Measurements from ENCODE around the gene UNC5B.

Gene UNC5B

DNA sequence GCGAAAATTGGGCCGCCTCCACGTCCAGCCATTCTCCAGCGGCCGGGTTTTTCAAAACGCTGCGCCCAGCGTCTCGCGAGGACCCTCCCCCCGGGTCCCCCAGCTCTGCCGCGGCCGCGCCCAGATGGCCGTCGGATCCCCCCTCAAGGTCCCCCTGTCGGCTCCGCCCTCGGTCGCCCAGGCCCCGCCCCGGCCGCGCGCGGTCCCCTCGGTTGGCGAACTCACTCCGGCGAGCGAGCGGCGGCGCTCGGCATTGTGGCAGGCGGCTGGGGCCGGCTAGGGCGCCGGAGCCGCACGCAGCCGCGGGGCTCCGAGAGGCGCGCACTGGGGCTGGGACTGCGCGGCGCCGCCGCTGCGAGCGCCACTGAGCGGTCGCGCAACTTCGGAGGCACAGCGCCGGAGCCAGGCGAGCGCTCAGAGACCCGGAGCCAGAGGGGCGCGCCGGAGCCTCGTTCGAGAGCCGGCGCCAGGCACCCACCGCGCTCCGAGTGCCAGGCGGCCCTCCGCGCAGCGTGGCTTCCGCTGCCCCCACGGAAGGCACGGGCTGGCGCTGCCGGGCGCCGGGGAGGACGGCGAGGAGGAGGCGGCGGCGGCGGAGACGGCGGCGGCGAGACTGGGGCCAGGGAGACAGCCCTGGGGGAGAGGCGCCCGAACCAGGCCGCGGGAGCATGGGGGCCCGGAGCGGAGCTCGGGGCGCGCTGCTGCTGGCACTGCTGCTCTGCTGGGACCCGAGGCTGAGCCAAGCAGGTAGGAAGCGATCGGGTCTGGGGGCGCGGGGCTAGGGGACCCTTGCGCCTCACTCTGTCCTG is at the start of gene UNC5B:
Gene UNC5B, plus strand, starts transcription at position 253 of the 809 bp plus-strand sequence. Its CDS starts 416 bp downstream, at position 669.
- Histone ChIP-seq H3K79me2 (no peaks in the 10 kb centered on the region), H3K27me3 (ENCODE audit: control insufficient read depth, insufficient read depth, low read length) (peaks cover 3% of the 10 kb centered on the region), H2AFZ (peak within 1 kb of the TSS; percentile 72), H3K9me3 (ENCODE audit: control insufficient read depth, low read length) (no peaks in the 10 kb centered on the region), H3K9ac (no peak within 1 kb of the TSS), H3K4me3 (ENCODE audit: low read depth, low read length) (peak within 1 kb of the TSS; percentile 56), H3K4me2 (ENCODE audit: low read length) (peak within 1 kb of the TSS; percentile 94), H3K27ac (no peak within 1 kb of the TSS), H3K36me3 (ENCODE audit: control insufficient read depth, insufficient read depth, low read length) (no peaks in the 10 kb centered on the region), H3K4me1 (peaks cover 6% of the 10 kb centered on the region)
- TF ChIP-seq, protein P1, sequence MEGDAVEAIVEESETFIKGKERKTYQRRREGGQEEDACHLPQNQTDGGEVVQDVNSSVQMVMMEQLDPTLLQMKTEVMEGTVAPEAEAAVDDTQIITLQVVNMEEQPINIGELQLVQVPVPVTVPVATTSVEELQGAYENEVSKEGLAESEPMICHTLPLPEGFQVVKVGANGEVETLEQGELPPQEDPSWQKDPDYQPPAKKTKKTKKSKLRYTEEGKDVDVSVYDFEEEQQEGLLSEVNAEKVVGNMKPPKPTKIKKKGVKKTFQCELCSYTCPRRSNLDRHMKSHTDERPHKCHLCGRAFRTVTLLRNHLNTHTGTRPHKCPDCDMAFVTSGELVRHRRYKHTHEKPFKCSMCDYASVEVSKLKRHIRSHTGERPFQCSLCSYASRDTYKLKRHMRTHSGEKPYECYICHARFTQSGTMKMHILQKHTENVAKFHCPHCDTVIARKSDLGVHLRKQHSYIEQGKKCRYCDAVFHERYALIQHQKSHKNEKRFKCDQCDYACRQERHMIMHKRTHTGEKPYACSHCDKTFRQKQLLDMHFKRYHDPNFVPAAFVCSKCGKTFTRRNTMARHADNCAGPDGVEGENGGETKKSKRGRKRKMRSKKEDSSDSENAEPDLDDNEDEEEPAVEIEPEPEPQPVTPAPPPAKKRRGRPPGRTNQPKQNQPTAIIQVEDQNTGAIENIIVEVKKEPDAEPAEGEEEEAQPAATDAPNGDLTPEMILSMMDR (IDR thresholded peaks at IDR 0.05), result no peak

GRCh38 chr10:71173466-71173865 is 38.9 kb upstream of the UNC5B start:
- no peak overlapping the region for H2AFZ ChIP-seq
- H3K27ac ChIP-seq, result no peak overlapping the region
- H3K36me3 ChIP-seq (ENCODE audit: control insufficient read depth, insufficient read depth, low read length), result no peaks in the 10 kb centered on the region
- no peak overlapping the region for H3K4me2 ChIP-seq (ENCODE audit: low read length)
- no peaks in the 10 kb centered on the region for H3K27me3 ChIP-seq (ENCODE audit: control insufficient read depth, insufficient read depth, low read length)
- H3K4me1 ChIP-seq, result no peaks in the 10 kb centered on the region
- no peaks in the 10 kb centered on the region for H3K9me3 ChIP-seq (ENCODE audit: control insufficient read depth, low read length)
- no peak overlapping the region for H3K4me3 ChIP-seq (ENCODE audit: low read depth, low read length)
- no peak overlapping the region for H3K9ac ChIP-seq
- TF ChIP-seq, protein P1 (IDR thresholded peaks at IDR 0.05), result no peak
- H3K79me2 ChIP-seq, result no peaks in the 10 kb centered on the region

- Histone ChIP-seq H3K79me2 (no peaks in the 10 kb centered on the region), H3K27ac (no peak overlapping the region), H3K9ac (no peak overlapping the region), H3K4me2 (ENCODE audit: low read length) (no peak overlapping the region), H2AFZ (no peak overlapping the region), H3K27me3 (ENCODE audit: control insufficient read depth, insufficient read depth, low read length) (no peaks in the 10 kb centered on the region), H3K9me3 (ENCODE audit: control insufficient read depth, low read length) (no peaks in the 10 kb centered on the region), H3K36me3 (ENCODE audit: control insufficient read depth, insufficient read depth, low read length) (no peaks in the 10 kb centered on the region), H3K4me1 (no peaks in the 10 kb centered on the region), H3K4me3 (ENCODE audit: low read depth, low read length) (no peak overlapping the region)
- TF ChIP-seq, protein P1 (IDR thresholded peaks at IDR 0.05), result no peak
These were observed 35.7 kb upstream of the UNC5B start for GRCh38 chr10:71176661-71177060.

DNA sequence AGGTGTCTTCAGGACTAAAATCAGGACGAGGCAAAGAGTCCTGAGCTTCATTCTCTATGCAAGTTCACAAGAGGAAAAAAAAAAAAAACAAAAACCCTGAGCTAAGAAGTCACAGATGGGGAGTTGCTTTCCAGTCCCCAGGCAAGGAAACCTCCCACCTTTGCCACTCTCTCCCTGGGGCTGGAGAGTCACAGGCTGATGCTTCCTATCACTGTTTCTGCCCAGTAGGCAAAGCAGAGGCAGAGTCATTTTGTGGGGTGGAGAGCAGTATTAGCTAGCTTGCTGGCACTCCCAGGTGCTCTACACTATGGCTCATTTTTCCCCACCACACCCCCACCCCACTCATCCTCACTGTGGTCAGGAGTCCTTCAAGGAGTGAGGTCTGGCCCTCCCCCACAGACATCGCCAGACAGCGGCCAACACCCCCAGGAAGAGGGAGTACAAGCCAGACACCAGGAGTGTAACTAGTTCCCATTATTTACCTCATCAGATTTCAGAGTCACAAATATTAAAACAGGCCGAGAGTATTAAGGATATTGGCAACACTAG is 34.6 kb upstream of the UNC5B start:
- Histone ChIP-seq H3K4me1 (no peaks in the 10 kb centered on the region), H3K27ac (no peak overlapping the region), H3K36me3 (ENCODE audit: control insufficient read depth, insufficient read depth, low read length) (no peaks in the 10 kb centered on the region), H3K9me3 (ENCODE audit: control insufficient read depth, low read length) (no peaks in the 10 kb centered on the region), H2AFZ (no peak overlapping the region), H3K4me3 (ENCODE audit: low read depth, low read length) (no peak overlapping the region), H3K9ac (no peak overlapping the region), H3K4me2 (ENCODE audit: low read length) (no peak overlapping the region), H3K27me3 (ENCODE audit: control insufficient read depth, insufficient read depth, low read length) (no peaks in the 10 kb centered on the region), H3K79me2 (no peaks in the 10 kb centered on the region)
- TF ChIP-seq, protein P1 (IDR thresholded peaks at IDR 0.05), result no peak
